MM.1S (cell line): Measurements from ENCODE around the gene DENND4A.
A peak's percentile ranks its signal among the peaks of the same experiment; 100 is the strongest.

Experiments
- DNase-seq: peaks from one replicate; pipeline ENCODE4 v3.0.0-alpha.2; 2015
- H2AFZ ChIP-seq: fragments of 300-600 bp; sonication (generic); 2 replicates; pipeline ENCODE4 v1.6.0; 2016; ENCODE audit warnings: antibody characterized with exemption, low read length
- H3F3A ChIP-seq: fragments of 300-600 bp; sonication (generic); 2 replicates; pipeline ENCODE4 v1.6.1; 2016; ENCODE audit warnings: mild to moderate bottlenecking, antibody characterized with exemption, low read length, moderate library complexity, mixed read lengths; ENCODE audit not compliant: insufficient read depth
- H3K27ac ChIP-seq: fragments of 300-600 bp; sonication (generic); 2 replicates; pipeline ENCODE4 v1.5.1; 2016; ENCODE audit warnings: mild to moderate bottlenecking, low read length
- H3K27me3 ChIP-seq: fragments of 300-600 bp; sonication (generic); replicated peaks from 2 replicates; pipeline ENCODE4 v1.6.0; 2016; ENCODE audit warnings: low read length; ENCODE audit not compliant: insufficient read depth
- H3K36me3 ChIP-seq: fragments of 300-600 bp; sonication (generic); replicated peaks from 2 replicates; pipeline ENCODE4 v1.6.1; 2016; ENCODE audit warnings: mild to moderate bottlenecking, low read length, mixed read lengths; ENCODE audit not compliant: insufficient read depth
- H3K4me1 ChIP-seq: fragments of 300-600 bp; sonication (generic); 2 replicates; pipeline ENCODE4 v1.6.1; 2016; ENCODE audit warnings: low read length, mixed read lengths
- H3K4me2 ChIP-seq: fragments of 300-600 bp; sonication (generic); 2 replicates; pipeline ENCODE4 v1.6.0; 2016; ENCODE audit warnings: low read depth, low read length
- H3K4me3 ChIP-seq: fragments of 300-600 bp; sonication (generic); 2 replicates; pipeline ENCODE4 v1.5.1; 2016; ENCODE audit warnings: low read length, mixed read lengths
- H3K79me2 ChIP-seq: fragments of 300-600 bp; sonication (generic); 2 replicates; pipeline ENCODE4 v1.6.1; 2016; ENCODE audit warnings: mixed run types, low read length, mixed read lengths
- H3K9ac ChIP-seq: fragments of 300-600 bp; sonication (generic); 2 replicates; pipeline ENCODE4 v1.6.1; 2016; ENCODE audit warnings: low read length, mixed read lengths
- H3K9me2 ChIP-seq: fragments of 300-600 bp; sonication (generic); replicated peaks from 2 replicates; pipeline ENCODE4 v1.6.1; 2016; ENCODE audit warnings: mild to moderate bottlenecking, low read length, mixed read lengths; ENCODE audit not compliant: insufficient read depth
- H3K9me3 ChIP-seq: fragments of 300-600 bp; sonication (generic); replicated peaks from 2 replicates; pipeline ENCODE4 v1.6.1; 2016; ENCODE audit warnings: mild to moderate bottlenecking, low read length, mixed read lengths; ENCODE audit not compliant: insufficient read depth
- H4K20me1 ChIP-seq: fragments of 300-600 bp; sonication (generic); 2 replicates; pipeline ENCODE4 v1.6.1; 2016; ENCODE audit warnings: mild to moderate bottlenecking, low read length, moderate library complexity, mixed read lengths; ENCODE audit not compliant: insufficient read depth
- EZH2 ChIP-seq: fragments of 300-600 bp; sonication (generic); optimal IDR thresholded peaks from 2 replicates; pipeline ENCODE3; 2017; ENCODE audit warnings: low read depth, mild to moderate bottlenecking, antibody characterized with exemption, low read length, mixed read lengths
- EZH2phosphoT487 ChIP-seq: fragments of 300-600 bp; sonication (generic); IDR thresholded peaks from 2 replicates; pipeline ENCODE4 v1.6.1; 2018; ENCODE audit warnings: antibody characterized with exemption, low read length
- TF ChIP-seq, protein P1 (sequence below): fragments of 300-600 bp; sonication (generic); IDR thresholded peaks from 2 replicates; pipeline ENCODE4 v1.5.1; 2016; ENCODE audit warnings: antibody characterized with exemption, low read length, mixed read lengths

DENND4A gene

DNA sequence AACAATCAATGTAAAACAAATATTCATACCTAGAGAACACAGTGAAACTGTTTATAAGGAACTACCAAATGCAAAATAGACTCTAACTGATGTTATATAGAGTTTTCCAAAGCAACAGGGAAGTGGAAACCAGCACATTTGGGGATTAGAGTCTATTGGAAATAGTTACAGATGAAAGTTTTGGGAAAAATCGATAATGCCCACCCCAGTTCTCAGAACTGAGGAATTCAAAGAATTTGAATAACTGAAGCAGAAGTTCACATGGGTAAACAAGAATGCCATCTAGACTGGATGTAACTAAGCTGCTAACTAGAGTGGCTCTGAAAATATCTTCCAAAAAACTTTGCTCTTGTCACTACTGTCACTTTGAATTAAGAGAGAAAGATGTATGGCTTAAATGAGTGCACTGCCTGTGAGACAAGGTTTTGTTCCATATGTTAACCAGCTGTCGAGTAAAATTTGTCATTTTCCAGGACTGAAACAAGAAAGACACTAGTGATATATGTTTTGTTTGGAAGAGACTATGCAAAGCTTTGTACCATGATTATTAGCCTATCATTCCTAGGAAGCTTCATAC, 9.2 kb upstream of the DENND4A start:
- DNase-seq: no peak
- Histone ChIP-seq H3K9me3 (no peaks in the 10 kb centered on the region), H2AFZ (no peak overlapping the region), H4K20me1 (no peaks in the 10 kb centered on the region), H3K4me3 (no peak overlapping the region), H3K4me2 (no peak overlapping the region), H3K79me2 (no peaks in the 10 kb centered on the region), H3F3A (no peaks in the 10 kb centered on the region), H3K27me3 (no peaks in the 10 kb centered on the region), H3K36me3 (no peaks in the 10 kb centered on the region), H3K27ac (no peak overlapping the region), H3K9me2 (no peaks in the 10 kb centered on the region), H3K4me1 (peaks cover 7% of the 10 kb centered on the region), H3K9ac (no peak overlapping the region)
- TF ChIP-seq, protein P1, sequence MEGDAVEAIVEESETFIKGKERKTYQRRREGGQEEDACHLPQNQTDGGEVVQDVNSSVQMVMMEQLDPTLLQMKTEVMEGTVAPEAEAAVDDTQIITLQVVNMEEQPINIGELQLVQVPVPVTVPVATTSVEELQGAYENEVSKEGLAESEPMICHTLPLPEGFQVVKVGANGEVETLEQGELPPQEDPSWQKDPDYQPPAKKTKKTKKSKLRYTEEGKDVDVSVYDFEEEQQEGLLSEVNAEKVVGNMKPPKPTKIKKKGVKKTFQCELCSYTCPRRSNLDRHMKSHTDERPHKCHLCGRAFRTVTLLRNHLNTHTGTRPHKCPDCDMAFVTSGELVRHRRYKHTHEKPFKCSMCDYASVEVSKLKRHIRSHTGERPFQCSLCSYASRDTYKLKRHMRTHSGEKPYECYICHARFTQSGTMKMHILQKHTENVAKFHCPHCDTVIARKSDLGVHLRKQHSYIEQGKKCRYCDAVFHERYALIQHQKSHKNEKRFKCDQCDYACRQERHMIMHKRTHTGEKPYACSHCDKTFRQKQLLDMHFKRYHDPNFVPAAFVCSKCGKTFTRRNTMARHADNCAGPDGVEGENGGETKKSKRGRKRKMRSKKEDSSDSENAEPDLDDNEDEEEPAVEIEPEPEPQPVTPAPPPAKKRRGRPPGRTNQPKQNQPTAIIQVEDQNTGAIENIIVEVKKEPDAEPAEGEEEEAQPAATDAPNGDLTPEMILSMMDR: no peak
- TF ChIP-seq EZH2phosphoT487 (no peak), EZH2 (no peak)

GRCh38 chr15:65796610-65797078, 4.6 kb upstream of the DENND4A start:
- Histone ChIP-seq H3K27ac (no peak overlapping the region), H2AFZ (no peak overlapping the region), H3K79me2 (peaks cover 10% of the 10 kb centered on the region; the same call in 1 of the 2 replicates), H3K4me2 (peak overlapping the region; percentile 5), H4K20me1 (no peaks in the 10 kb centered on the region), H3K4me3 (no peak overlapping the region), H3K27me3 (no peaks in the 10 kb centered on the region), H3K4me1 (peaks cover 20% of the 10 kb centered on the region), H3K36me3 (no peaks in the 10 kb centered on the region), H3K9ac (no peak overlapping the region), H3K9me2 (no peaks in the 10 kb centered on the region), H3K9me3 (no peaks in the 10 kb centered on the region), H3F3A (peaks cover 9% of the 10 kb centered on the region)
- TF ChIP-seq EZH2phosphoT487 (no peak), EZH2 (no peak)
- TF ChIP-seq, protein P1: no peak
- DNase-seq: no peak

- H3K4me1 ChIP-seq: peaks cover 20% of the 10 kb centered on the region
- H2AFZ ChIP-seq: no peak overlapping the region
- H3F3A ChIP-seq: peaks cover 16% of the 10 kb centered on the region
- H3K27me3 ChIP-seq: no peaks in the 10 kb centered on the region
- H3K4me3 ChIP-seq: no peak overlapping the region
- no peak for DNase-seq
- H3K79me2 ChIP-seq: peaks cover 19% of the 10 kb centered on the region
- no peak overlapping the region for H3K4me2 ChIP-seq
- no peaks in the 10 kb centered on the region for H3K36me3 ChIP-seq
- TF ChIP-seq EZH2 (no peak), EZH2phosphoT487 (no peak)
- TF ChIP-seq, protein P1: no peak
- H4K20me1 ChIP-seq: no peaks in the 10 kb centered on the region
- H3K9me2 ChIP-seq: no peaks in the 10 kb centered on the region
- H3K9me3 ChIP-seq: no peaks in the 10 kb centered on the region
- no peak overlapping the region for H3K9ac ChIP-seq
- no peak overlapping the region for H3K27ac ChIP-seq
Observed at GRCh38 chr15:65795663-65796216, 3.6 kb upstream of the DENND4A start.
